Measurements from ENCODE around the gene UBTFL1. TPM values are rescaled to one million over a fixed set of nuclear protein-coding genes. Genes with fewer than 3 reads are reported as not detected.
A peak's percentile ranks its signal among the peaks of the same experiment; 100 is the strongest.

UBTFL1 gene
- total and polyA plus RNA-seq, 2 experiments from 2014 or later = not detected

GRCh38 chr11:90113541-90113940, 27.8 kb downstream of the UBTFL1 start:
- no peaks in the 10 kb centered on the region for H3K4me1 ChIP-seq (ENCODE audit: insufficient read depth)
- no peak overlapping the region for H3K4me3 ChIP-seq
- no peak overlapping the region for H3K4me2 ChIP-seq
- Mint-ChIP-seq H3K4me3 (no peak overlapping the region), H3K4me1 (no peaks in the 10 kb centered on the region), H3K27ac (no peak overlapping the region), H3K27me3 (ENCODE audit: insufficient read depth, low read depth, poor library complexity) (peaks cover 1% of the 10 kb centered on the region), H3K36me3 (ENCODE audit: low read depth) (no peaks in the 10 kb centered on the region), H3K9me3 (no peaks in the 10 kb centered on the region)
- ATAC-seq (no peak), DNase-seq (ENCODE audit: low spot score) (peak; percentile 18)
- H2AFZ ChIP-seq = no peak overlapping the region
- TF ChIP-seq CTCF (conservative IDR thresholded peaks at IDR 0.05; ENCODE audit: low read depth in 2 of 2) (peak in 1 of 2 experiments; percentile 66; a peak in 3 of 4 replicates), ZNF114 (CRISPR knock-in tag; IDR thresholded peaks at IDR 0.05) (no peak)
- H3F3A ChIP-seq (replicated peaks; ENCODE audit: low read depth) = no peaks in the 10 kb centered on the region
- H3K36me3 ChIP-seq (ENCODE audit: insufficient read depth) = no peaks in the 10 kb centered on the region
- no peaks in the 10 kb centered on the region for H3K79me2 ChIP-seq (replicated peaks; ENCODE audit: insufficient read depth)
- no peaks in the 10 kb centered on the region for H4K20me1 ChIP-seq (replicated peaks; ENCODE audit: insufficient read depth)
- H3K9me2 ChIP-seq (ENCODE audit: insufficient read depth) = no peaks in the 10 kb centered on the region
- no peak overlapping the region for H3K27ac ChIP-seq (ENCODE audit: low read depth)
- H3K27me3 ChIP-seq (ENCODE audit: insufficient read depth) = no peaks in the 10 kb centered on the region

DNA sequence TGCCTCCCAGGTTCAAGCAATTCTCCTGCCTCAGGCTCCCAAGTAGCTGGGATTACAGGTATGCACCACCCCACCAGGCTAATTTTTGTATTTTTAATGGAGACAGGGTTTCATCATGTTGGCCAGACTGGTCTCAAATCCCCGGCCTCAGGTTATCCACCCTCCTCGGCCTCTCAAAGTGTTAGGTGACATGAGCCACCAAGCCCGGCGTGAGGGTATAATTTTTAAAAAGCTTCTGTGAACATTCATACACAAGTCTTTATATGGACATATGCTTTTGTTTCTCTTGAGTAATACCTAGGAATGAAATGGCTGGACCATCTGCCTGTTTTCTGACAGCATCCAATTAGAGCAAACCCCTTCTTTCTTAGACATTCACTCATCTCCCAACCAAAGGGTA, 34.4 kb downstream of the UBTFL1 start:
- H3K27me3 Mint-ChIP-seq (ENCODE audit: insufficient read depth, low read depth, poor library complexity) = peaks cover 1% of the 10 kb centered on the region
- Histone ChIP-seq H3F3A (replicated peaks; ENCODE audit: low read depth) (no peaks in the 10 kb centered on the region), H3K9me2 (ENCODE audit: insufficient read depth) (no peaks in the 10 kb centered on the region), H4K20me1 (replicated peaks; ENCODE audit: insufficient read depth) (no peaks in the 10 kb centered on the region), H3K4me3 (no peak overlapping the region), H3K27ac (ENCODE audit: low read depth) (no peak overlapping the region), H3K36me3 (ENCODE audit: insufficient read depth) (no peaks in the 10 kb centered on the region), H2AFZ (no peak overlapping the region), H3K4me1 (ENCODE audit: insufficient read depth) (no peaks in the 10 kb centered on the region), H3K79me2 (replicated peaks; ENCODE audit: insufficient read depth) (no peaks in the 10 kb centered on the region), H3K27me3 (ENCODE audit: insufficient read depth) (no peaks in the 10 kb centered on the region), H3K4me2 (no peak overlapping the region)
- no peaks in the 10 kb centered on the region; the same call in 2 of the 3 replicates for H3K4me1 Mint-ChIP-seq
- no peak for DNase-seq (ENCODE audit: low spot score)
- ATAC-seq = no peak
- H3K27ac Mint-ChIP-seq = no peak overlapping the region; the same call in 1 of the 2 replicates
- H3K9me3 Mint-ChIP-seq = no peaks in the 10 kb centered on the region
- no peaks in the 10 kb centered on the region for H3K36me3 Mint-ChIP-seq (ENCODE audit: low read depth)
- H3K4me3 Mint-ChIP-seq = no peak overlapping the region
- TF ChIP-seq CTCF (conservative IDR thresholded peaks at IDR 0.05; ENCODE audit: low read depth in 2 of 2) (no peak), JUNB (IDR thresholded peaks at IDR 0.05; ENCODE audit: unreplicated experiment) (no peak), STAT1 (IDR thresholded peaks at IDR 0.05; ENCODE audit: unreplicated experiment) (no peak), ETS1 (IDR thresholded peaks at IDR 0.05) (no peak), EZH2 (IDR thresholded peaks at IDR 0.05; ENCODE audit: low read depth, unreplicated experiment) (no peak), POLR2AphosphoS5 (IDR thresholded peaks at IDR 0.05; ENCODE audit: low read depth) (no peak), EZH2phosphoT487 (IDR thresholded peaks at IDR 0.05; ENCODE audit: unreplicated experiment) (no peak), ZNF114 (CRISPR knock-in tag; IDR thresholded peaks at IDR 0.05) (no peak), ZNF331 (CRISPR knock-in tag; IDR thresholded peaks at IDR 0.05; ENCODE audit: low read depth) (no peak)
- TF ChIP-seq, protein P1, sequence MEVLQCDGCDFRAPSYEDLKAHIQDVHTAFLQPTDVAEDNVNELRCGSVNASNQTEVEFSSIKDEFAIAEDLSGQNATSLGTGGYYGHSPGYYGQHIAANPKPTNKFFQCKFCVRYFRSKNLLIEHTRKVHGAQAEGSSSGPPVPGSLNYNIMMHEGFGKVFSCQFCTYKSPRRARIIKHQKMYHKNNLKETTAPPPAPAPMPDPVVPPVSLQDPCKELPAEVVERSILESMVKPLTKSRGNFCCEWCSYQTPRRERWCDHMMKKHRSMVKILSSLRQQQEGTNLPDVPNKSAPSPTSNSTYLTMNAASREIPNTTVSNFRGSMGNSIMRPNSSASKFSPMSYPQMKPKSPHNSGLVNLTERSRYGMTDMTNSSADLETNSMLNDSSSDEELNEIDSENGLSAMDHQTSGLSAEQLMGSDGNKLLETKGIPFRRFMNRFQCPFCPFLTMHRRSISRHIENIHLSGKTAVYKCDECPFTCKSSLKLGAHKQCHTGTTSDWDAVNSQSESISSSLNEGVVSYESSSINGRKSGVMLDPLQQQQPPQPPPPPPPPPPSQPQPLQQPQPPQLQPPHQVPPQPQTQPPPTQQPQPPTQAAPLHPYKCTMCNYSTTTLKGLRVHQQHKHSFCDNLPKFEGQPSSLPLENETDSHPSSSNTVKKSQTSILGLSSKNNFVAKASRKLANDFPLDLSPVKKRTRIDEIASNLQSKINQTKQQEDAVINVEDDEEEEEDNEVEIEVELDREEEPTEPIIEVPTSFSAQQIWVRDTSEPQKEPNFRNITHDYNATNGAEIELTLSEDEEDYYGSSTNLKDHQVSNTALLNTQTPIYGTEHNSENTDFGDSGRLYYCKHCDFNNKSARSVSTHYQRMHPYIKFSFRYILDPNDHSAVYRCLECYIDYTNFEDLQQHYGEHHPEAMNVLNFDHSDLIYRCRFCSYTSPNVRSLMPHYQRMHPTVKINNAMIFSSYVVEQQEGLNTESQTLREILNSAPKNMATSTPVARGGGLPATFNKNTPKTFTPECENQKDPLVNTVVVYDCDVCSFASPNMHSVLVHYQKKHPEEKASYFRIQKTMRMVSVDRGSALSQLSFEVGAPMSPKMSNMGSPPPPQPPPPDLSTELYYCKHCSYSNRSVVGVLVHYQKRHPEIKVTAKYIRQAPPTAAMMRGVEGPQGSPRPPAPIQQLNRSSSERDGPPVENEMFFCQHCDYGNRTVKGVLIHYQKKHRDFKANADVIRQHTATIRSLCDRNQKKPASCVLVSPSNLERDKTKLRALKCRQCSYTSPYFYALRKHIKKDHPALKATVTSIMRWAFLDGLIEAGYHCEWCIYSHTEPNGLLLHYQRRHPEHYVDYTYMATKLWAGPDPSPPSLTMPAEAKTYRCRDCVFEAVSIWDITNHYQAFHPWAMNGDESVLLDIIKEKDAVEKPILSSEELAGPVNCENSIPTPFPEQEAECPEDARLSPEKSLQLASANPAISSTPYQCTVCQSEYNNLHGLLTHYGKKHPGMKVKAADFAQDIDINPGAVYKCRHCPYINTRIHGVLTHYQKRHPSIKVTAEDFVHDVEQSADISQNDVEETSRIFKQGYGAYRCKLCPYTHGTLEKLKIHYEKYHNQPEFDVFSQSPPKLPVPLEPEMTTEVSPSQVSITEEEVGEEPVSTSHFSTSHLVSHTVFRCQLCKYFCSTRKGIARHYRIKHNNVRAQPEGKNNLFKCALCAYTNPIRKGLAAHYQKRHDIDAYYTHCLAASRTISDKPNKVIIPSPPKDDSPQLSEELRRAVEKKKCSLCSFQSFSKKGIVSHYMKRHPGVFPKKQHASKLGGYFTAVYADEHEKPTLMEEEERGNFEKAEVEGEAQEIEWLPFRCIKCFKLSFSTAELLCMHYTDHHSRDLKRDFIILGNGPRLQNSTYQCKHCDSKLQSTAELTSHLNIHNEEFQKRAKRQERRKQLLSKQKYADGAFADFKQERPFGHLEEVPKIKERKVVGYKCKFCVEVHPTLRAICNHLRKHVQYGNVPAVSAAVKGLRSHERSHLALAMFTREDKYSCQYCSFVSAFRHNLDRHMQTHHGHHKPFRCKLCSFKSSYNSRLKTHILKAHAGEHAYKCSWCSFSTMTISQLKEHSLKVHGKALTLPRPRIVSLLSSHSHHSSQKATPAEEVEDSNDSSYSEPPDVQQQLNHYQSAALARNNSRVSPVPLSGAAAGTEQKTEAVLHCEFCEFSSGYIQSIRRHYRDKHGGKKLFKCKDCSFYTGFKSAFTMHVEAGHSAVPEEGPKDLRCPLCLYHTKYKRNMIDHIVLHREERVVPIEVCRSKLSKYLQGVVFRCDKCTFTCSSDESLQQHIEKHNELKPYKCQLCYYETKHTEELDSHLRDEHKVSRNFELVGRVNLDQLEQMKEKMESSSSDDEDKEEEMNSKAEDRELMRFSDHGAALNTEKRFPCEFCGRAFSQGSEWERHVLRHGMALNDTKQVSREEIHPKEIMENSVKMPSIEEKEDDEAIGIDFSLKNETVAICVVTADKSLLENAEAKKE (CRISPR knock-in tag; IDR thresholded peaks at IDR 0.05) = no peak
